Measurements from ENCODE around the gene CD81.
A peak's percentile ranks its signal among the peaks of the same experiment; 100 is the strongest.

Gene CD81

GRCh38 chr11:2406451-2406850 is 29.3 kb downstream of the CD81 start:
- no peak for DNase-seq (ENCODE audit: low spot score)

- DNase-seq (ENCODE audit: low spot score) = no peak
Observed at GRCh38 chr11:2406878-2407410, 29.8 kb downstream of the CD81 start.

GRCh38 chr11:2408671-2409070 is 31.6 kb downstream of the CD81 start:
- no peak for DNase-seq (ENCODE audit: low spot score)

GRCh38 chr11:2409126-2409525 is 32.0 kb downstream of the CD81 start:
- DNase-seq (ENCODE audit: low spot score) = no peak

- no peak for DNase-seq (ENCODE audit: low spot score)
Observed at GRCh38 chr11:2409611-2410468, 32.7 kb downstream of the CD81 start.

GRCh38 chr11:2410616-2411015 is 33.5 kb downstream of the CD81 start:
- no peak for DNase-seq (ENCODE audit: low spot score)

DNA sequence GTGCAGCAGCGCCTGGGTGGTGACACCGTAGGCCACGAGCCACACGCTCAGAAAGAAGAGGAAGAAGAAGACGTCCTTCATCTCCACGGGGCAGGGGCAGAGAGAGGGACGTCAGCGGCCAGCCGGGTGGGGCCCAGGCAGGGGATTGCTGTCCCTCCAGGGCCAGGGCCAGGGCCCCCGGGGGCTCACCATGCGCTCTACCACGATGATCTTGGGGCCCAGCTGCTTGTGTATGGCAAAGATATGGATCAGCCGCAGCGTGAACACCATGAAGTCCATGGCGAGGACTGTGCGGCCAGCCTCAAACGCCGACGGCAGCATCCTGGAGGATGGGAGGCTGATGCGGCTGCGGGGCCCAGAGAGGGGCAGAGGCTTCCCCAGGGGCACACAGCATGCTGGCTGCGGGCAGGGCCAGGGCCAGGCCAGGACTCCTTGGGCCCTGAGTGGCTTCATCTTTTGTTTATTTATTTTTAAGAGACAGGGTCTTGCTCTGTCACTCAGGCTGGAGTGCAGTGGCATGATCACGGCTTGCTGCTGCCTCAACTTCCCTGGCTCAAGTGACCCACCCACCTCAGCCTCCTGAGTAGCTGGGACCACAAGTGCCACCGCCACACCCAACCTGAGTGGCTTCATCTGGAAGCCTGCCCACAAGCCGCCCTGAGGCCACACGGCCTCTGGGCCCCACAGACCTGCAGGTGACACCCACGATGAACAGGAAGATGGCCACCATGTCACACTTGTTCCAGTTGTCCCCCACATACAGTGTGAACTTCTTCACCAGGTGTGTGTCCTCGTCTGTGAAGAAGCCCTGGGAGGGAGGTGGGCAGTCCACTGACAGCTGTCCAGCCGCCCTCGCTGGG is 34.6 kb downstream of the CD81 start:
- DNase-seq (ENCODE audit: low spot score) = no peak

- no peak for DNase-seq (ENCODE audit: low spot score)
Observed at GRCh38 chr11:2412323-2412722, 35.2 kb downstream of the CD81 start.

GRCh38 chr11:2413742-2414579 is 36.9 kb downstream of the CD81 start:
- no peak for DNase-seq (ENCODE audit: low spot score)

GRCh38 chr11:2414616-2415015 is 37.5 kb downstream of the CD81 start:
- no peak for DNase-seq (ENCODE audit: low spot score)

- no peak for DNase-seq (ENCODE audit: low spot score)
Observed at GRCh38 chr11:2415171-2415570, 38.1 kb downstream of the CD81 start.

GRCh38 chr11:2415601-2416380 is 38.7 kb downstream of the CD81 start:
- no peak for DNase-seq (ENCODE audit: low spot score)

DNA sequence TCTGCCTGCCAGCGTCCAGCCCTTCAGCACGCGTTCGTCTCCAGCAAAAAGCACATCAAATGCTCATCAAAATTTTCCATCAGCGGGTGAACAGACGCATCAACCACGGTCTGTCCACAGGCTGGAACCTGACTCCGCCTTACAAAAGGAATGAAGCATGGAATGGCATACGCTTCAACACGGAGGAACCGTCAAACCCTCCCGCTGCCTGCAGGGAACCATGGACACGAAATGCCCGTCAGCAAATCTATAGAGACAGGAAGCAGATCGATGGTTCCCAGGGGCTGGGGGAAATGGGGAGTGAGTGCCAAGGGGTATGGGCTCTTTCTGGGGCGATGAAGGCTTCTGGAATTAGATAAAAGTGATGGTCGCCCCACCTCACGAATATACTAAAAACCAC is 39.7 kb downstream of the CD81 start:
- no peak for DNase-seq (ENCODE audit: low spot score)

DNA sequence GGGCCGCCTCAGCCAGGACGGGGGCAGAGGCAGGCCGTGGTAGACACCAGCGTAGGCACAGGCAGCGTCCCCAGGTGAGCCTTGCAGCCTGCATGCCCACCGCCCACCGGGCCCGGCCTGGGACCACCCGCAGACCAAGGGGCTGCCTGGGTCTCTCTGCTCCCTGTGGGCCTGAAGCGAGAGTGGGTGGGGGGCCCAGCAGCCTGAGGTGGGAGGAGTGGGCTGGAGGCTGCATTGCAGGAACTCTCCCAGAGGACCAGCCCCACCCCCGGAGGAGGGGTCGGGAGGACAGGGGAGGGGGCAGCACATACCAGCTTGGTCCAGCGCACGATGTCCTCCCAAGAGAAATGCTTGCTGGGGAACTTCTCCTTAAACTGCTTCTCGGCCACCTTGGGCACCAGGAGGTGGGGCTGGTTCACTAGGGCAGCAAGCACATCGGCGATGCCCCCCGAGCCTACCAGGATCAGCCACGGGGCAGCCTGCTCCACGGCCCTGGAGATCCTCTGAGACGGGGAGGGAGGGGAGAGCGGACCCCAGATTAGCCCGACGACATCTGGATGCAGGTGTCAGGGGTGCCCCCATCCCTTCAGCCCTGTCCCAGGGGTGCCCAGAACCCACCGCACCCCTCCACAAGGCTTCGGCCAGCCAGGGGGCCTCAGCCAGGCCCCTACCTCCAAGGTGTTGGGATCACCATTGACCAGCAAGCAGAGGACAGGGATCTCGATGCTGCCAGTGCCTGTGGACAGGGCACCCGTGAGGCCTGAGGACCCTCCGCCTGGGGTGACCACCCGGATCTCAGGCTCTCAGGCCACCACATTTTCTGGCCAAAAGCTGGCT is 41.0 kb downstream of the CD81 start:
- DNase-seq (ENCODE audit: low spot score) = no peak

- DNase-seq (ENCODE audit: low spot score) = no peak
Observed at GRCh38 chr11:2418693-2419360, 41.7 kb downstream of the CD81 start.

DNA sequence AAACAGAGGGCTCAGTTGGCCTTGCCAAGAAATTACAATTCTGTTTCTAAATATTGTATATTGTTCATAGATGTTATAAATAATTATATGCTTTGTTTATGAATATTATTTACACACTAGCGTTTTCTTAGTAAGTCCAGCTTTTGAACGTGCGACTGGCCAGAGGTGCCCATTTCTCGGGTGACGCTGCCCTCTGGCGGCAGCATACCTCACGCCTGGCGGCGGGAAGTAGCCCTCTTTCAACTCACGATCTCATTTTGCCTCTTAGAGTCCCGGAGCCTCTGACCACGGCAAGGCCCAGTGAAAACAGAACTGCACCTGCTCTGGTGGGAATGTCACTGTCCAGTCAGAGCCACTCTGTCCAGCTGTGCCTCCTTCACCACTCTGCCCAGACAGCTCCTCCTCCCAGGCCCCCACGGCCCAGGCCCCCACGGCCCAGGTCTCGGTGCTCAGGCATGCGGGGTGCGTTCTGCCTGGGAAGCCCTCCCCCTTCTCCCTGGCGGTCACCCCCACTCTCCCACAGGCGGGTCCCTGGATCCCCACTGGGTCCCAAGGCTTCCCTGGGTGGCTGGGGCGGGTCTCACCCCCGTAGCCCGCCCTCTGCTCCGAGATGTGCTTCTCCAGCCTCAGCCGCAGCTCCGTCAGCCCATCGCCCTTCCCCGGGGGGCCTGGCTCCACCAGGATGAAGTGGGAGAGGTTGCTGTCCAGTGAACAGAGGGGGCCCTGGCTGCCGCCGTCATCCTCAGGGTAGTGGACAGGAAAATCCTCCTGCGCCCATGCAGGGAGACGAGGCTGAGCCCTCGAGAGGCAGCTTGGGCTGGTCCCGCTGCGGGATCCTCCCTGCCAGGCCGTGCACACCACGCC is 42.8 kb downstream of the CD81 start:
- peak; percentile 47 for DNase-seq (ENCODE audit: low spot score)

- peak; percentile 67 for DNase-seq (ENCODE audit: low spot score)
Observed at GRCh38 chr11:2420502-2421225, 43.6 kb downstream of the CD81 start.
